ENCODE data around the gene MLNR.

- TF ChIP-seq CTCF (IDR thresholded peaks at IDR 0.05; ENCODE audit: insufficient read depth, low read length) (no peak), POLR2AphosphoS5 (IDR thresholded peaks at IDR 0.05; ENCODE audit: low read depth) (no peak), REST (IDR thresholded peaks at IDR 0.05; ENCODE audit: insufficient replicate concordance, low read depth) (no peak)
These were observed 5.3 kb downstream of the MLNR start for GRCh38 chr13:49225223-49226042.
